ENCODE results near the gene APBB1.

DNA sequence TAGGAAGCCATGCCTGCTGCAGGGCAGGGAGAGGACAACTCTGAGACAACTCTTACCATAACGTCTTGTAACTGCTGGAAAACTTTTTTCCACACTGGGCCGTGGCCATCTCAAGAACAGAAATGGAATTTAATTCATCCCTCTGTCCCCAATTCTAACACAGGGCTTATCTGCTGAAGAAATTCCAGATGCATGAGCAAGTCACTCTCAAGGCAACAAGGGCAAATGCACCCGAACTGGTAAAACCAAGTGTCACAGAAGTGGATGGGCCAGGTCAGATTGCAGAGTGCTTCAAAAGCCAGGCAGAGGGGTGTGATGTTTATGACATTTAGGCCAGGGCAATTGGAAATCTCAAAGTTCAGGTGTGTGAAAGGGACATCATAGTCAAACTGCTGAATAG is 21.3 kb downstream of the APBB1 start:
- no peak for TF ChIP-seq EZH2 (IDR thresholded peaks at IDR 0.05; ENCODE audit: low read depth)
- TF ChIP-seq, protein P1, sequence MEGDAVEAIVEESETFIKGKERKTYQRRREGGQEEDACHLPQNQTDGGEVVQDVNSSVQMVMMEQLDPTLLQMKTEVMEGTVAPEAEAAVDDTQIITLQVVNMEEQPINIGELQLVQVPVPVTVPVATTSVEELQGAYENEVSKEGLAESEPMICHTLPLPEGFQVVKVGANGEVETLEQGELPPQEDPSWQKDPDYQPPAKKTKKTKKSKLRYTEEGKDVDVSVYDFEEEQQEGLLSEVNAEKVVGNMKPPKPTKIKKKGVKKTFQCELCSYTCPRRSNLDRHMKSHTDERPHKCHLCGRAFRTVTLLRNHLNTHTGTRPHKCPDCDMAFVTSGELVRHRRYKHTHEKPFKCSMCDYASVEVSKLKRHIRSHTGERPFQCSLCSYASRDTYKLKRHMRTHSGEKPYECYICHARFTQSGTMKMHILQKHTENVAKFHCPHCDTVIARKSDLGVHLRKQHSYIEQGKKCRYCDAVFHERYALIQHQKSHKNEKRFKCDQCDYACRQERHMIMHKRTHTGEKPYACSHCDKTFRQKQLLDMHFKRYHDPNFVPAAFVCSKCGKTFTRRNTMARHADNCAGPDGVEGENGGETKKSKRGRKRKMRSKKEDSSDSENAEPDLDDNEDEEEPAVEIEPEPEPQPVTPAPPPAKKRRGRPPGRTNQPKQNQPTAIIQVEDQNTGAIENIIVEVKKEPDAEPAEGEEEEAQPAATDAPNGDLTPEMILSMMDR (conservative IDR thresholded peaks at IDR 0.05), result no peak
